OCI-LY1 (cell line): Measurements from ENCODE around the gene ANKRD6.

Experiments used
- H2AFZ ChIP-seq: fragments of 200-600 bp; sonication (generic), shearing (Covaris generic); 2 replicates; pipeline ENCODE4 v1.6.0; 2014; ENCODE audit warnings: antibody characterized with exemption, mild to moderate bottlenecking, low read length
- H3F3A ChIP-seq: fragments of 200-600 bp; sonication (generic), shearing (Covaris generic); 2 replicates; pipeline ENCODE4 v1.6.0; 2014; ENCODE audit warnings: mild to moderate bottlenecking, antibody characterized with exemption, low read length, moderate library complexity; ENCODE audit not compliant: insufficient read depth
- H3K27ac ChIP-seq: fragments of 200-600 bp; sonication (generic); 2 replicates; pipeline ENCODE4 v1.5.1; 2014; ENCODE audit warnings: low read length, mixed run types, mild to moderate bottlenecking, low read depth; ENCODE audit not compliant: poor library complexity, severe bottlenecking
- H3K27me3 ChIP-seq: fragments of 200-600 bp; sonication (generic); 2 replicates; pipeline ENCODE4 v1.6.0; 2014; ENCODE audit warnings: antibody characterized with exemption, mild to moderate bottlenecking, low read length, moderate library complexity; ENCODE audit not compliant: insufficient read depth
- H3K36me3 ChIP-seq: fragments of 200-600 bp; sonication (generic); 2 replicates; pipeline ENCODE4 v1.6.1; 2014; ENCODE audit warnings: mild to moderate bottlenecking, antibody characterized with exemption, low read length, moderate library complexity, mixed read lengths; ENCODE audit not compliant: insufficient read depth
- H3K4me1 ChIP-seq: fragments of 200-600 bp; sonication (generic); 2 replicates; pipeline ENCODE4 v1.5.1; 2014; ENCODE audit warnings: mild to moderate bottlenecking, low read length, moderate library complexity; ENCODE audit not compliant: insufficient read depth, severe bottlenecking
- H3K4me2 ChIP-seq: fragments of 200-600 bp; sonication (generic), shearing (Covaris generic); 2 replicates; pipeline ENCODE4 v1.6.1; 2014; ENCODE audit warnings: low read length
- H3K4me3 ChIP-seq: fragments of 200-600 bp; sonication (generic); 2 replicates; pipeline ENCODE4 v1.5.1; 2014; ENCODE audit warnings: low read length, low read depth, mild to moderate bottlenecking, mixed read lengths; ENCODE audit not compliant: poor library complexity, severe bottlenecking
- H3K79me2 ChIP-seq: fragments of 200-600 bp; shearing (Covaris generic); 2 replicates; pipeline ENCODE4 v1.6.1; 2016; ENCODE audit warnings: mixed run types, low read length, mixed read lengths; ENCODE audit not compliant: insufficient read depth
- H3K9ac ChIP-seq: fragments of 200-600 bp; sonication (generic), shearing (Covaris generic); 2 replicates; pipeline ENCODE4 v1.6.1; 2014; ENCODE audit warnings: mild to moderate bottlenecking, low read length, mixed read lengths
- H3K9me2 ChIP-seq: fragments of 200-600 bp; sonication (generic), shearing (Covaris generic); 2 replicates; pipeline ENCODE4 v1.6.1; 2014; ENCODE audit warnings: low read depth, mild to moderate bottlenecking, low read length, mixed read lengths
- H3K9me3 ChIP-seq: fragments of 200-600 bp; shearing (Covaris generic); 2 replicates; pipeline ENCODE4 v1.6.1; 2014; ENCODE audit warnings: low read length, mixed read lengths
- H4K20me1 ChIP-seq: fragments of 200-600 bp; sonication (generic), shearing (Covaris generic); 2 replicates; pipeline ENCODE4 v1.6.0; 2016; ENCODE audit warnings: mild to moderate bottlenecking, low read length; ENCODE audit not compliant: insufficient read depth
- EZH2 ChIP-seq: fragments of 200-600 bp; sonication (generic), shearing (Covaris generic); IDR thresholded peaks from 2 replicates; pipeline ENCODE4 v1.8.0; 2017; ENCODE audit warnings: borderline replicate concordance, mixed run types, mild to moderate bottlenecking, antibody characterized with exemption, low read length, moderate library complexity, mixed read lengths
- TF ChIP-seq, protein P1 (sequence below): fragments of 200-600 bp; sonication (generic), shearing (Covaris generic); IDR thresholded peaks from 2 replicates; pipeline ENCODE4 v1.5.1; 2017; ENCODE audit warnings: mild to moderate bottlenecking, antibody characterized with exemption, low read length, moderate library complexity, mixed read lengths

ANKRD6 gene

DNA sequence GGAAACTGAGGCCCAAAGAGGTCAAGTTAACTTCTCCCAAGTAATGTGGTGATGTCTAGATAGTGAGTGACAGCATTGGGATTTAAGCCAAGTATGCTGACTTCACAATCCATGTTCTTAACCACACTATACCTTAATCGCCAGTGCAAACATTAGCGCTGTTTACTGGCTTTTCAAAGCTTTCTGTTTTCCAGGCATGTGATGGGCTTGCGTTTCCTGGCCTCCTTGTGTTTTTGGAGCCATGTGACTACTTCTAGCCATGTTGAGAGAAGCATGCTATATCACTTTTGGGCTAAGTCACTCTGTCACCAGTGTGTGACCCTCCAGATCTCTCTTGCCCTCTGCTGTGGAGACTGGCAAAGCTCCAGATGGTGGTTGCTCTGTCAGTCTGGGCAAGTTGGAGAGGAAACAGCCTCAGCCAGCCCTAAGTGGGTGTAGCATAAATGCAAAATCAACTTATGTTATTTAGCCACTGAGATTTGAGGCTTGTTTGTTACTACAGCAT, 76.9 kb downstream of the ANKRD6 start:
- H3K4me1 ChIP-seq = no peaks in the 10 kb centered on the region
- no peak overlapping the region for H2AFZ ChIP-seq
- no peak overlapping the region for H3K27ac ChIP-seq
- H3K4me3 ChIP-seq = no peak overlapping the region
- no peaks in the 10 kb centered on the region for H4K20me1 ChIP-seq
- TF ChIP-seq, protein P1, sequence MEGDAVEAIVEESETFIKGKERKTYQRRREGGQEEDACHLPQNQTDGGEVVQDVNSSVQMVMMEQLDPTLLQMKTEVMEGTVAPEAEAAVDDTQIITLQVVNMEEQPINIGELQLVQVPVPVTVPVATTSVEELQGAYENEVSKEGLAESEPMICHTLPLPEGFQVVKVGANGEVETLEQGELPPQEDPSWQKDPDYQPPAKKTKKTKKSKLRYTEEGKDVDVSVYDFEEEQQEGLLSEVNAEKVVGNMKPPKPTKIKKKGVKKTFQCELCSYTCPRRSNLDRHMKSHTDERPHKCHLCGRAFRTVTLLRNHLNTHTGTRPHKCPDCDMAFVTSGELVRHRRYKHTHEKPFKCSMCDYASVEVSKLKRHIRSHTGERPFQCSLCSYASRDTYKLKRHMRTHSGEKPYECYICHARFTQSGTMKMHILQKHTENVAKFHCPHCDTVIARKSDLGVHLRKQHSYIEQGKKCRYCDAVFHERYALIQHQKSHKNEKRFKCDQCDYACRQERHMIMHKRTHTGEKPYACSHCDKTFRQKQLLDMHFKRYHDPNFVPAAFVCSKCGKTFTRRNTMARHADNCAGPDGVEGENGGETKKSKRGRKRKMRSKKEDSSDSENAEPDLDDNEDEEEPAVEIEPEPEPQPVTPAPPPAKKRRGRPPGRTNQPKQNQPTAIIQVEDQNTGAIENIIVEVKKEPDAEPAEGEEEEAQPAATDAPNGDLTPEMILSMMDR = no peak
- TF ChIP-seq EZH2 = no peak
- H3K9me2 ChIP-seq = no peaks in the 10 kb centered on the region
- H3K9me3 ChIP-seq = no peaks in the 10 kb centered on the region
- no peaks in the 10 kb centered on the region for H3K79me2 ChIP-seq
- no peak overlapping the region for H3K4me2 ChIP-seq
- H3F3A ChIP-seq = no peaks in the 10 kb centered on the region
- H3K9ac ChIP-seq = no peak overlapping the region
- H3K27me3 ChIP-seq = no peaks in the 10 kb centered on the region
- H3K36me3 ChIP-seq = no peaks in the 10 kb centered on the region

DNA sequence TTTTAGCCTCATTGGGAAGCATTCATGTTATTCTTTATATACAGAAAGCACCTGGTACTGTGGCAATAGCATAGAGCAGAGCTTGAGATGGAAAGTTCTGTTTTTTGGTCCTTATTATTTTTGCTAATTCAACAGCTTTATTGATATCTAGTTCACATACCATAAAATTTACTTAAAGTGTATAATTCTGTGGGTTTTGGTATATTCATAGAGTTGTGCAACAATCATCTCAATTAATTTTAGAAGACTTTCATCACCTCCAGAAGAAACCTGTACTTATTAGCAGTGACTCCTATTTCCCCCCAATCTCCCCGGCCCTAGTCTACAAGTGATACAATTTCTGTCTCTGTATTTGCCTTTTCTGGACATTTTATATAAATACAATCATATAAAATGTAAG, 77.4 kb downstream of the ANKRD6 start:
- Histone ChIP-seq H4K20me1 (no peaks in the 10 kb centered on the region), H3F3A (no peaks in the 10 kb centered on the region), H3K4me2 (no peak overlapping the region), H3K9me3 (no peaks in the 10 kb centered on the region), H3K27ac (no peak overlapping the region), H3K9ac (no peak overlapping the region), H3K36me3 (no peaks in the 10 kb centered on the region), H3K27me3 (no peaks in the 10 kb centered on the region), H3K79me2 (no peaks in the 10 kb centered on the region), H3K4me3 (no peak overlapping the region), H3K4me1 (no peaks in the 10 kb centered on the region), H2AFZ (no peak overlapping the region), H3K9me2 (no peaks in the 10 kb centered on the region)
- TF ChIP-seq, protein P1 = no peak
- TF ChIP-seq EZH2 = no peak

DNA sequence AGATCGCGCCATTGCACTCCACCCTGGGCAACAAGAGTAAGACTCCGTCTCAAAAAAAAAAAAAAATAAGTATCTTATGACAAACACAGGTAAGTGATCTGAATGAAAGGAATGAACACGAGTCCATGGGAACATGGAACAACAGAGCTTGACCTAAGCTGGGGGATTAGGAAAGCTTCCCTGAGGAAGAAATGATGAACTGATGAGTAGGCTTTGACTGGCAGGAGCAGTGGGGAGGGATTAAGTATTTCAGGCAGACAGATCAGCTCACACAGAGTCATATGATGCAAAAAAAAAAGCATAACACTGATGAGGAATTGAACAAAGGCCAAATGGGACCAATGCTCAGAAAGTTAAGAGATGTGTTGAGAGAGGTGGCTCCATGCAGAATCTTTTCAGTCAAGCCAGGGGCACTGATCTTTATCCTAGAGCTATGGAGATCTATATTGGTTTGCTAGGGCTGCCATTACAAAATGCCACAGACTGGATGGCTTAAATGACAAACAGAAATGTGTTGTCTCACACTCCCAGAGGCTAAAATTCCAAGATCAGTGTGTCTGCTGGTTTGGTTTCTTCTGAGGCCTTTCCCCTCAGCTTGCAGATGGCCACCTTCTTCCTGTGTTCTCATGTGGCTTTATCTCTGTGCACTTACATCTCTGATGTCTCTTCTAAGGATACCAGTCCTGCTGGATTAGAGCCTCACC, 85.6 kb downstream of the ANKRD6 start:
- no peak overlapping the region for H3K9ac ChIP-seq
- H3K4me3 ChIP-seq = no peak overlapping the region
- H3K27ac ChIP-seq = no peak overlapping the region
- H3F3A ChIP-seq = no peaks in the 10 kb centered on the region
- H2AFZ ChIP-seq = no peak overlapping the region
- no peaks in the 10 kb centered on the region for H3K9me3 ChIP-seq
- H3K79me2 ChIP-seq = no peaks in the 10 kb centered on the region
- no peak overlapping the region for H3K4me2 ChIP-seq
- H3K9me2 ChIP-seq = no peaks in the 10 kb centered on the region
- TF ChIP-seq, protein P1 = no peak
- TF ChIP-seq EZH2 = no peak
- no peaks in the 10 kb centered on the region for H3K4me1 ChIP-seq
- H4K20me1 ChIP-seq = no peaks in the 10 kb centered on the region
- H3K36me3 ChIP-seq = no peaks in the 10 kb centered on the region
- H3K27me3 ChIP-seq = no peaks in the 10 kb centered on the region
